Liver (tissue), 9 donors: Measurements from ENCODE around the gene RAPGEF6. TPM values are rescaled to one million over a fixed set of nuclear protein-coding genes. Genes with fewer than 3 reads are reported as not detected.

Experiments used
- DNase-seq: peaks from one replicate; pipeline ENCODE4 v3.0.0-alpha.2; 2017; ENCODE audit warnings: low spot score
- H3K27ac ChIP-seq, 2 donors: one replicate each; pipeline ENCODE4 v1.7.0; 2013; ENCODE audit warnings: inconsistent platforms in 2 of 2, low read length in 2 of 2, control low read depth in 1 of 2, low read depth in 1 of 2, mild to moderate bottlenecking in 1 of 2
- H3K27me3 ChIP-seq, 4 donors: one replicate each; pipeline versions ENCODE4 v1.6.1 to v1.7.0; 2013; ENCODE audit warnings: low read length in 3 of 4, inconsistent platforms in 1 of 4, mild to moderate bottlenecking in 1 of 4, moderate library complexity in 1 of 4; ENCODE audit not compliant: control insufficient read depth in 4 of 4, insufficient read depth in 4 of 4
- H3K36me3 ChIP-seq, 4 donors: one replicate each; pipeline versions ENCODE4 v1.6.1 to v1.7.0; 2013; ENCODE audit warnings: low read length in 3 of 4, mild to moderate bottlenecking in 3 of 4, low read depth in 1 of 4, moderate library complexity in 1 of 4; ENCODE audit not compliant: control insufficient read depth in 4 of 4, insufficient read depth in 3 of 4
- H3K4me1 ChIP-seq, 4 donors: one replicate each; pipeline versions ENCODE4 v1.6.1 to v1.7.0; 2013; ENCODE audit warnings: low read length in 3 of 4, mild to moderate bottlenecking in 3 of 4, moderate library complexity in 1 of 4; ENCODE audit not compliant: control insufficient read depth in 4 of 4, insufficient read depth in 4 of 4
- H3K4me3 ChIP-seq, 3 donors: one replicate each; pipeline versions ENCODE4 v1.6.1 to v1.7.0; 2013; ENCODE audit warnings: low read length in 3 of 3, control low read depth in 1 of 3, low read depth in 1 of 3, mild to moderate bottlenecking in 1 of 3
- H3K9ac ChIP-seq, 2 donors: one replicate each; pipeline ENCODE4 v1.7.0; 2013; ENCODE audit warnings: low read length in 2 of 2, mild to moderate bottlenecking in 2 of 2, moderate library complexity in 2 of 2, control low read depth in 1 of 2, low read depth in 1 of 2
- H3K9me3 ChIP-seq, 4 donors: one replicate each; pipeline versions ENCODE4 v1.6.1 to v1.7.0; 2013; ENCODE audit warnings: low read length in 3 of 4; ENCODE audit not compliant: control insufficient read depth in 4 of 4
- ATF3 ChIP-seq: IDR thresholded peaks from 2 replicates; pipeline ENCODE4 v1.6.1; 2016; ENCODE audit warnings: antibody characterized with exemption
- CTCF ChIP-seq: fragments of 150-350 bp; IDR thresholded peaks from 2 replicates; pipeline ENCODE4 v1.5.1; 2017; ENCODE audit warnings: improper control_type of control experiment, low read depth, low read length; ENCODE audit not compliant: missing input control
- EGR1 ChIP-seq, 2 donors: IDR thresholded peaks; 2 replicates each; pipeline ENCODE4 v1.6.1; 2016 to 2018; ENCODE audit warnings: antibody characterized with exemption in 2 of 2, low read depth in 2 of 2
- FOXA1 ChIP-seq: IDR thresholded peaks from 2 replicates; pipeline ENCODE4 v1.6.1; 2016; ENCODE audit warnings: antibody characterized with exemption
- FOXA2 ChIP-seq: IDR thresholded peaks from 2 replicates; pipeline ENCODE4 v1.6.1; 2016; ENCODE audit warnings: antibody characterized with exemption
- GABPA ChIP-seq, 2 donors: IDR thresholded peaks in 1 of 2; conservative IDR thresholded peaks in 1 of 2; 2 replicates each; pipeline ENCODE4 v1.6.1; 2016; ENCODE audit warnings: antibody characterized with exemption in 2 of 2, mild to moderate bottlenecking in 1 of 2, moderate library complexity in 1 of 2
- HNF4A ChIP-seq, 2 donors: conservative IDR thresholded peaks; 2 replicates each; pipeline ENCODE4 v1.6.1; 2016; ENCODE audit warnings: antibody characterized with exemption in 2 of 2, mild to moderate bottlenecking in 2 of 2
- HNF4G ChIP-seq: IDR thresholded peaks from 2 replicates; pipeline ENCODE4 v1.6.1; 2016; ENCODE audit warnings: antibody characterized with exemption
- JUND ChIP-seq, 2 donors: IDR thresholded peaks; 2 replicates each; pipeline ENCODE4 v1.6.1; 2016; ENCODE audit warnings: antibody characterized with exemption in 2 of 2
- MAX ChIP-seq: IDR thresholded peaks from 2 replicates; pipeline ENCODE4 v1.6.1; 2016; ENCODE audit warnings: antibody characterized with exemption
- NR2F2 ChIP-seq: IDR thresholded peaks from 2 replicates; pipeline ENCODE4 v1.6.1; 2016; ENCODE audit warnings: antibody characterized with exemption
- RAD21 ChIP-seq, 2 donors: IDR thresholded peaks; 2 replicates each; pipeline ENCODE4 v1.6.1; 2016; ENCODE audit warnings: antibody characterized with exemption in 2 of 2, mild to moderate bottlenecking in 2 of 2
- REST ChIP-seq: IDR thresholded peaks from 2 replicates; pipeline ENCODE4 v1.6.1; 2016; ENCODE audit warnings: antibody characterized with exemption, mild to moderate bottlenecking
- RXRA ChIP-seq, 2 donors: IDR thresholded peaks; 2 replicates each; pipeline ENCODE4 v1.6.1; 2017 to 2018; ENCODE audit warnings: antibody characterized with exemption in 2 of 2, mild to moderate bottlenecking in 1 of 2
- SP1 ChIP-seq: IDR thresholded peaks from 2 replicates; pipeline ENCODE4 v1.6.1; 2018; ENCODE audit warnings: antibody characterized with exemption, mild to moderate bottlenecking
- TAF1 ChIP-seq: conservative IDR thresholded peaks from 2 replicates; pipeline ENCODE4 v1.6.1; 2016; ENCODE audit warnings: antibody characterized with exemption, mild to moderate bottlenecking
- YY1 ChIP-seq: IDR thresholded peaks from 2 replicates; pipeline ENCODE4 v1.6.1; 2016; ENCODE audit warnings: antibody characterized with exemption, mild to moderate bottlenecking
- ZBTB33 ChIP-seq: IDR thresholded peaks from 2 replicates; pipeline ENCODE4 v1.6.1; 2016; ENCODE audit warnings: antibody characterized with exemption
- WGBS: extraction: QIAGEN DNeasy Blood & Tissue Kit; methylation state at CpG from one replicate; pipeline ENCODE4 v1.1.7; 2013; 5-methylcytosine and 5-hydroxymethylcytosine counted together
- polyA plus RNA-seq, 2 donors: library from polyadenylated mRNA; stranded (reverse) in 1 of 2; unstranded in 1 of 2; fragments of 200-250 nt in 1 of 2; fragments of >200 nt in 1 of 2; fragmentation: Nextera tagmentation in 1 of 2; extraction: Ambion mirVana in 1 of 2; gene quantifications; one replicate each; pipeline versions ENCODE4 v1.2.1 to v1.2.3, GENCODE V29; 2013 to 2015
- total RNA-seq, 2 donors: library from RNA; depleted of rRNA; stranded (reverse); fragments of >200 nt; gene quantifications; one replicate each; pipeline ENCODE4 v1.2.3, GENCODE V29; 2014
- donor health status: healthy.
- donor health status: healthy.
- donor health status: healthy.
- donor health status: healthy.
- donor health status: healthy.

Gene RAPGEF6
- total and polyA plus RNA-seq, 4 donors: 1.7 to 16.1 (median 8.6) TPM

GRCh38 chr5:131396015-131396414, 239.0 kb downstream of the RAPGEF6 start:
- peaks cover 0 to 7% (median 2%) of the 10 kb centered on the region in 4 donors for H3K36me3 ChIP-seq
- H3K9ac ChIP-seq: no peak overlapping the region
- H3K4me3 ChIP-seq: no peak overlapping the region
- H3K27me3 ChIP-seq: no peaks in the 10 kb centered on the region
- H3K4me1 ChIP-seq: peaks cover 4 to 31% (median 19%) of the 10 kb centered on the region in 4 donors
- no peak for TF ChIP-seq CTCF
- TF ChIP-seq GABPA (IDR thresholded peaks at IDR 0.05 in 1 of 2, conservative IDR thresholded peaks at IDR 0.05 in 1 of 2): no peak
- TF ChIP-seq FOXA2: no peak
- no peak for TF ChIP-seq JUND (IDR thresholded peaks at IDR 0.05)
- TF ChIP-seq HNF4G: no peak
- TF ChIP-seq NR2F2: no peak
- TF ChIP-seq ZBTB33: no peak
- no peaks in the 10 kb centered on the region for H3K9me3 ChIP-seq
- DNase-seq: no peak
- H3K27ac ChIP-seq: no peak overlapping the region
- 94% methylated on average over 3 of the region's 3 CpGs for WGBS

- no peaks in the 10 kb centered on the region for H3K27me3 ChIP-seq
- H3K9me3 ChIP-seq: no peaks in the 10 kb centered on the region
- TF ChIP-seq MAX (peak; percentile 65), NR2F2 (no peak), TAF1 (no peak), REST (no peak), HNF4A (conservative IDR thresholded peaks at IDR 0.05) (peak; percentile 5 to 51), HNF4G (no peak), ATF3 (no peak), CTCF (no peak), YY1 (peak; percentile 49), ZBTB33 (peak; percentile 45), RAD21 (IDR thresholded peaks at IDR 0.05) (peak; percentile 29 to 54), FOXA2 (peak; percentile 49), GABPA (IDR thresholded peaks at IDR 0.05 in 1 of 2, conservative IDR thresholded peaks at IDR 0.05 in 1 of 2) (peak in 1 of 2 donors; percentile 33), JUND (IDR thresholded peaks at IDR 0.05) (peak in 1 of 2 donors; percentile 54), FOXA1 (peak; percentile 41), RXRA (IDR thresholded peaks at IDR 0.05) (peak in 1 of 2 donors; percentile 46), EGR1 (IDR thresholded peaks at IDR 0.05; ENCODE audit: low read depth in 2 of 2) (no peak), SP1 (peak; percentile 79)
- WGBS: 32% methylated on average over 4 of the region's 4 CpGs
- H3K27ac ChIP-seq: peak overlapping the region; percentile 87 to 91
- no peak overlapping the region for H3K4me3 ChIP-seq
- peak overlapping the region; percentile 36 to 88 for H3K9ac ChIP-seq
- DNase-seq: no peak
- H3K4me1 ChIP-seq: peaks cover 4 to 31% (median 19%) of the 10 kb centered on the region in 4 donors
- peaks cover 0 to 11% (median 2%) of the 10 kb centered on the region in 4 donors for H3K36me3 ChIP-seq
Observed at GRCh38 chr5:131394128-131394527, 240.9 kb downstream of the RAPGEF6 start.
